ENCODE measurements around the gene GMDS. TPM values are rescaled to one million over a fixed set of nuclear protein-coding genes. Genes with fewer than 3 reads are reported as not detected.

GMDS gene
- total RNA-seq, 1 donor from 2014 or later, result 34.0 TPM

GRCh38 chr6:1890987-1891386 lies 354.4 kb downstream of the GMDS start:
- Mint-ChIP-seq H3K36me3 (ENCODE audit: low read depth) (peaks cover 3% of the 10 kb centered on the region), H3K4me1 (ENCODE audit: low read depth) (peaks cover 45% of the 10 kb centered on the region)

GRCh38 chr6:1890071-1890470 lies 355.3 kb downstream of the GMDS start:
- Mint-ChIP-seq H3K27me3 (ENCODE audit: low read depth) (no peaks in the 10 kb centered on the region), H3K27ac (ENCODE audit: unreplicated experiment) (no peak overlapping the region), H3K36me3 (ENCODE audit: low read depth) (peaks cover 3% of the 10 kb centered on the region), H3K9me3 (ENCODE audit: low read depth) (peaks cover 4% of the 10 kb centered on the region), H3K4me3 (ENCODE audit: unreplicated experiment) (no peak overlapping the region), H3K4me1 (ENCODE audit: low read depth) (peaks cover 45% of the 10 kb centered on the region)
- TF ChIP-seq, protein P1, sequence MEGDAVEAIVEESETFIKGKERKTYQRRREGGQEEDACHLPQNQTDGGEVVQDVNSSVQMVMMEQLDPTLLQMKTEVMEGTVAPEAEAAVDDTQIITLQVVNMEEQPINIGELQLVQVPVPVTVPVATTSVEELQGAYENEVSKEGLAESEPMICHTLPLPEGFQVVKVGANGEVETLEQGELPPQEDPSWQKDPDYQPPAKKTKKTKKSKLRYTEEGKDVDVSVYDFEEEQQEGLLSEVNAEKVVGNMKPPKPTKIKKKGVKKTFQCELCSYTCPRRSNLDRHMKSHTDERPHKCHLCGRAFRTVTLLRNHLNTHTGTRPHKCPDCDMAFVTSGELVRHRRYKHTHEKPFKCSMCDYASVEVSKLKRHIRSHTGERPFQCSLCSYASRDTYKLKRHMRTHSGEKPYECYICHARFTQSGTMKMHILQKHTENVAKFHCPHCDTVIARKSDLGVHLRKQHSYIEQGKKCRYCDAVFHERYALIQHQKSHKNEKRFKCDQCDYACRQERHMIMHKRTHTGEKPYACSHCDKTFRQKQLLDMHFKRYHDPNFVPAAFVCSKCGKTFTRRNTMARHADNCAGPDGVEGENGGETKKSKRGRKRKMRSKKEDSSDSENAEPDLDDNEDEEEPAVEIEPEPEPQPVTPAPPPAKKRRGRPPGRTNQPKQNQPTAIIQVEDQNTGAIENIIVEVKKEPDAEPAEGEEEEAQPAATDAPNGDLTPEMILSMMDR (IDR thresholded peaks at IDR 0.05), result no peak
- DNase-seq (ENCODE audit: low spot score), result no peak

More at GRCh38 chr6:1890987-1891386, 354.4 kb downstream of the GMDS start:
- Mint-ChIP-seq H3K27me3 (ENCODE audit: low read depth) (no peaks in the 10 kb centered on the region), H3K9me3 (ENCODE audit: low read depth) (peaks cover 4% of the 10 kb centered on the region), H3K4me3 (ENCODE audit: unreplicated experiment) (no peak overlapping the region), H3K27ac (ENCODE audit: unreplicated experiment) (no peak overlapping the region)
- no peak for DNase-seq (ENCODE audit: low spot score)
- TF ChIP-seq, protein P1 (IDR thresholded peaks at IDR 0.05), result no peak

DNA sequence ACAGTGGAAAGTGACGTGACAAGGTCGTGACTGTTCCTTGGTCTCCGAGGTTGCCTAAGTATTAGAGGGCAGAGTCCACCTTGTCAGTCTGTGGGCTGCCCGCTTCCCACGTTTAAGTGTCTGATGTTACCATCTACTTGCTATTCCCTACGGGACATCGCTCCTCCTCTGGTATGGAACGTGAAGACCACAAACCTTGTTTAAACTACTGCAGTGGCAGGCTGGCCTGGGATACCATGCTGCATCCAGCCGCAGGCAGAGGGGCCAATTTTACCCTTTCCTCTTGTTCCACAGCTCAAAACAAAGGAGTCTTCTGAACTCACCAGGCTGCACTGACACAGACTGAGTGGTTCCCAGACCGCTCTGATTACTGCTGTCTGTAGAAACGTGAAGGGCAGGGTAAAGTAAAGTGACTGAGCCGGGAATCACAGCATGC lies 359.8 kb downstream of the GMDS start:
- TF ChIP-seq, protein P1 (IDR thresholded peaks at IDR 0.05), result no peak
- H3K27ac Mint-ChIP-seq (ENCODE audit: unreplicated experiment), result peak overlapping the region; percentile 98
- H3K9me3 Mint-ChIP-seq (ENCODE audit: low read depth), result peaks cover 4% of the 10 kb centered on the region
- peaks cover 2% of the 10 kb centered on the region for H3K36me3 Mint-ChIP-seq (ENCODE audit: low read depth)
- H3K27me3 Mint-ChIP-seq (ENCODE audit: low read depth), result no peaks in the 10 kb centered on the region
- H3K4me1 Mint-ChIP-seq (ENCODE audit: low read depth), result peaks cover 61% of the 10 kb centered on the region
- DNase-seq (ENCODE audit: low spot score), result no peak
- peak overlapping the region; percentile 70 for H3K4me3 Mint-ChIP-seq (ENCODE audit: unreplicated experiment)

GRCh38 chr6:1884313-1884712 lies 361.1 kb downstream of the GMDS start:
- Mint-ChIP-seq H3K27me3 (ENCODE audit: low read depth) (no peaks in the 10 kb centered on the region), H3K36me3 (ENCODE audit: low read depth) (peaks cover 3% of the 10 kb centered on the region), H3K4me1 (ENCODE audit: low read depth) (peaks cover 61% of the 10 kb centered on the region), H3K4me3 (ENCODE audit: unreplicated experiment) (no peak overlapping the region), H3K27ac (ENCODE audit: unreplicated experiment) (peak overlapping the region; percentile 98), H3K9me3 (ENCODE audit: low read depth) (peaks cover 3% of the 10 kb centered on the region)
- DNase-seq (ENCODE audit: low spot score), result no peak
- TF ChIP-seq, protein P1 (IDR thresholded peaks at IDR 0.05), result no peak

GRCh38 chr6:1878330-1878729 lies 367.1 kb downstream of the GMDS start:
- H3K9me3 Mint-ChIP-seq (ENCODE audit: low read depth), result peaks cover 3% of the 10 kb centered on the region
- no peaks in the 10 kb centered on the region for H3K27me3 Mint-ChIP-seq (ENCODE audit: low read depth)
- TF ChIP-seq, protein P1 (IDR thresholded peaks at IDR 0.05), result no peak
- peaks cover 34% of the 10 kb centered on the region for H3K4me1 Mint-ChIP-seq (ENCODE audit: low read depth)
- H3K36me3 Mint-ChIP-seq (ENCODE audit: low read depth), result peaks cover 3% of the 10 kb centered on the region
- H3K27ac Mint-ChIP-seq (ENCODE audit: unreplicated experiment), result no peak overlapping the region
- DNase-seq (ENCODE audit: low spot score), result no peak
- H3K4me3 Mint-ChIP-seq (ENCODE audit: unreplicated experiment), result no peak overlapping the region
